GM23338 (cell line): ENCODE data around the gene TTC23. TPM values are rescaled to one million over a fixed set of nuclear protein-coding genes. Genes with fewer than 3 reads are reported as not detected.

Source experiments
- ATAC-seq: fragments of 200-7000 bp; cut with Tn5 transposase; 3 replicates; pipeline ENCODE4 v1.9.1; 2020
- DNase-seq: peaks from one replicate; pipeline ENCODE4 v3.0.0-alpha.2; 2015; ENCODE audit warnings: low spot score
- H2AFZ ChIP-seq: fragments of 200-600 bp; sonication (generic); 2 replicates; pipeline ENCODE4 v1.8.0; 2016; ENCODE audit warnings: antibody characterized with exemption, mild to moderate bottlenecking, moderate library complexity
- H3F3A ChIP-seq: fragments of 200-600 bp; sonication (generic); replicated peaks from 2 replicates; pipeline ENCODE4 v1.8.0; 2017; ENCODE audit warnings: antibody characterized with exemption, mixed run types, low read depth
- H3K27ac ChIP-seq: fragments of 200-600 bp; sonication (generic); 2 replicates; pipeline ENCODE4 v1.6.1; 2016; ENCODE audit warnings: low read depth
- H3K27me3 ChIP-seq: fragments of 200-600 bp; sonication (generic); 2 replicates; pipeline ENCODE4 v1.8.0; 2016; ENCODE audit warnings: mild to moderate bottlenecking, mixed run types, moderate library complexity; ENCODE audit not compliant: insufficient read depth
- H3K36me3 ChIP-seq: fragments of 200-600 bp; sonication (generic); 2 replicates; pipeline ENCODE4 v1.8.0; 2016; ENCODE audit warnings: mild to moderate bottlenecking; ENCODE audit not compliant: insufficient read depth
- H3K4me1 ChIP-seq: fragments of 200-600 bp; sonication (generic); 2 replicates; pipeline ENCODE4 v1.8.0; 2016; ENCODE audit warnings: mild to moderate bottlenecking, moderate library complexity; ENCODE audit not compliant: insufficient read depth
- H3K4me2 ChIP-seq: fragments of 200-600 bp; sonication (generic); 2 replicates; pipeline ENCODE4 v1.7.1; 2017; ENCODE audit warnings: mixed run types
- H3K4me3 ChIP-seq: fragments of 200-600 bp; sonication (generic); 2 replicates; pipeline ENCODE4 v1.6.1; 2016; ENCODE audit warnings: mixed run types
- H3K79me2 ChIP-seq: fragments of 200-600 bp; sonication (generic); replicated peaks from 2 replicates; pipeline ENCODE4 v1.8.0; 2017; ENCODE audit warnings: mild to moderate bottlenecking; ENCODE audit not compliant: insufficient read depth
- H3K9me2 ChIP-seq: fragments of 200-600 bp; sonication (generic); 2 replicates; pipeline ENCODE4 v1.8.0; 2017; ENCODE audit not compliant: insufficient read depth
- H4K20me1 ChIP-seq: fragments of 200-600 bp; sonication (generic); replicated peaks from 2 replicates; pipeline ENCODE4 v1.8.0; 2017; ENCODE audit warnings: mild to moderate bottlenecking; ENCODE audit not compliant: insufficient read depth
- H3K27ac Mint-ChIP-seq: 2 replicates; pipeline ENCODE4 v1.8.0; 2020; ENCODE audit warnings: inconsistent platforms, mild to moderate bottlenecking, moderate library complexity, mixed read lengths
- H3K27me3 Mint-ChIP-seq: 3 replicates; pipeline ENCODE4 v1.8.0; 2022; ENCODE audit warnings: low read depth, mild to moderate bottlenecking, moderate library complexity, mixed read lengths, inconsistent platforms; ENCODE audit not compliant: insufficient read depth, poor library complexity
- H3K36me3 Mint-ChIP-seq: 3 replicates; pipeline ENCODE4 v1.8.0; 2021; ENCODE audit warnings: low read depth, mild to moderate bottlenecking, inconsistent platforms, moderate library complexity, mixed read lengths
- H3K4me1 Mint-ChIP-seq: 3 replicates; pipeline ENCODE4 v1.8.0; 2020; ENCODE audit warnings: mild to moderate bottlenecking, inconsistent platforms, mixed read lengths
- H3K4me3 Mint-ChIP-seq: 3 replicates; pipeline ENCODE4 v1.8.0; 2021; ENCODE audit warnings: moderate library complexity, mild to moderate bottlenecking, inconsistent platforms, mixed read lengths
- H3K9me3 Mint-ChIP-seq: 3 replicates; pipeline ENCODE4 v1.8.0; 2020; ENCODE audit warnings: moderate library complexity, mild to moderate bottlenecking, inconsistent platforms, mixed read lengths
- CREB1 ChIP-seq: fragments of 250-450 bp; sonication (Bioruptor Pico); IDR thresholded peaks from 2 replicates; pipeline ENCODE4 v1.5.0; 2020; ENCODE audit warnings: low read depth, mild to moderate bottlenecking, moderate library complexity
- EZH2 ChIP-seq: fragments of 200-600 bp; sonication (generic); IDR thresholded peaks from one replicate; pipeline ENCODE4 v1.8.0; 2017; ENCODE audit warnings: antibody characterized with exemption, mild to moderate bottlenecking, low read depth; ENCODE audit not compliant: unreplicated experiment
- EZH2phosphoT487 ChIP-seq: fragments of 200-600 bp; sonication (generic); IDR thresholded peaks from one replicate; pipeline ENCODE4 v1.8.1; 2018; ENCODE audit warnings: antibody characterized with exemption; ENCODE audit not compliant: unreplicated experiment
- JUNB ChIP-seq: IDR thresholded peaks from one replicate; pipeline ENCODE4 v1.6.1; 2016; ENCODE audit warnings: antibody characterized with exemption; ENCODE audit not compliant: unreplicated experiment
- NANOG ChIP-seq: IDR thresholded peaks from 2 replicates; pipeline ENCODE4 v1.6.1; 2016; ENCODE audit warnings: antibody characterized with exemption, borderline replicate concordance
- POLR2AphosphoS5 ChIP-seq: IDR thresholded peaks from 2 replicates; pipeline ENCODE4 v1.6.1; 2016; ENCODE audit warnings: antibody characterized with exemption, low read depth
- STAT1 ChIP-seq: IDR thresholded peaks from one replicate; pipeline ENCODE4 v1.6.1; 2016; ENCODE audit warnings: antibody characterized with exemption; ENCODE audit not compliant: unreplicated experiment
- ZNF114 ChIP-seq: fragments of 250-450 bp; sonication (Bioruptor Pico); IDR thresholded peaks from 2 replicates; pipeline ENCODE4 v1.5.0; 2020; ENCODE audit warnings: mild to moderate bottlenecking, moderate library complexity
- ZNF331 ChIP-seq: fragments of 250-450 bp; sonication (Bioruptor Pico); IDR thresholded peaks from 2 replicates; pipeline ENCODE4 v1.5.0; 2020; ENCODE audit warnings: low read depth, mild to moderate bottlenecking, moderate library complexity
- polyA plus RNA-seq: library from polyadenylated mRNA; unstranded; fragments of >200 nt; fragmentation: Nextera tagmentation; extraction: Ambion mirVana; gene quantifications from 2 replicates; pipeline ENCODE4 v1.2.1, GENCODE V29; 2016
- total RNA-seq: library from RNA; depleted of rRNA; stranded (reverse); fragments of >200 nt; shearing (Covaris generic); gene quantifications from 2 replicates; pipeline ENCODE4 v1.2.3, GENCODE V29; 2014
- TF ChIP-seq, protein P1 (sequence below): IDR thresholded peaks from 2 replicates; pipeline ENCODE4 v1.6.1; 2016; ENCODE audit warnings: antibody characterized with exemption
- TF ChIP-seq, protein P2 (sequence below): fragments of 250-450 bp; sonication (Bioruptor Pico); IDR thresholded peaks from 2 replicates; pipeline ENCODE4 v1.5.0; 2020; ENCODE audit warnings: mild to moderate bottlenecking, moderate library complexity
- TF ChIP-seq, protein P3 (sequence below), 2 experiments: fragments of 200-600 bp in 1 of 2; sonication (generic) in 1 of 2; conservative IDR thresholded peaks; 2 replicates each; pipeline versions ENCODE4 v1.5.1 to v1.6.1; 2016 to 2017; ENCODE audit warnings: antibody characterized with exemption in 2 of 2, low read depth in 2 of 2, mild to moderate bottlenecking in 2 of 2, moderate library complexity in 1 of 2
- TF ChIP-seq, protein P4 (sequence below): IDR thresholded peaks from one replicate; pipeline ENCODE4 v1.6.1; 2018; ENCODE audit warnings: antibody characterized with exemption; ENCODE audit not compliant: unreplicated experiment

The TTC23 gene
- total and polyA plus RNA-seq, 2 experiments from 2014 or later = 6.3 to 25.2 TPM

DNA sequence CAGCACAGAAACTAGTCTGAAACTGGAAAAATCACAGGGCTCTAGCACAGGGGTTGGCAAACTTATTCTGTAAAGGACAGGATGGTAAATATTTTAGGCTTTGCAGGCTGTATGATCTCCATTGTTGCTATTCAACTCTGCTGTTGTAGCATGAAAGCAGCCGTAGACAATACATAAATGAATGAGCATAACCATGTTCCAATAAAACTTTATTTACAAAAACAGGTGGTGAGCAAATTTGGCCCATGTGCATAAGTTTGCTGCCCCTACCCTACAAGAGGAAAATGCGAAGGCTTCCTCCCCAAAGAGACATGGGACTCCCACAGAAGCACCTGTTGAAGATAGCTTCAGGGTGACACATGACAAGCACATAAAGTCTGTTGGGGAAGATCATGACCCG, 85.3 kb downstream of the TTC23 start:
- Mint-ChIP-seq H3K27ac (no peak overlapping the region), H3K27me3 (no peaks in the 10 kb centered on the region), H3K4me1 (no peaks in the 10 kb centered on the region), H3K9me3 (no peaks in the 10 kb centered on the region), H3K36me3 (no peaks in the 10 kb centered on the region; the same call in 1 of the 3 replicates), H3K4me3 (no peak overlapping the region)
- Histone ChIP-seq H3K9me2 (no peaks in the 10 kb centered on the region), H4K20me1 (no peaks in the 10 kb centered on the region), H3K27me3 (no peaks in the 10 kb centered on the region), H3K4me2 (no peak overlapping the region), H3K4me1 (no peaks in the 10 kb centered on the region), H3K27ac (no peak overlapping the region), H3F3A (no peaks in the 10 kb centered on the region), H3K36me3 (no peaks in the 10 kb centered on the region), H2AFZ (no peak overlapping the region), H3K4me3 (no peak overlapping the region), H3K79me2 (no peaks in the 10 kb centered on the region)
- DNase-seq (no peak), ATAC-seq (no peak)
- TF ChIP-seq ZNF331 (CRISPR knock-in tag) (no peak), JUNB (no peak), ZNF114 (CRISPR knock-in tag) (no peak), NANOG (no peak), EZH2 (no peak), STAT1 (no peak), CREB1 (no peak), POLR2AphosphoS5 (no peak), EZH2phosphoT487 (no peak)
- TF ChIP-seq, protein P1, sequence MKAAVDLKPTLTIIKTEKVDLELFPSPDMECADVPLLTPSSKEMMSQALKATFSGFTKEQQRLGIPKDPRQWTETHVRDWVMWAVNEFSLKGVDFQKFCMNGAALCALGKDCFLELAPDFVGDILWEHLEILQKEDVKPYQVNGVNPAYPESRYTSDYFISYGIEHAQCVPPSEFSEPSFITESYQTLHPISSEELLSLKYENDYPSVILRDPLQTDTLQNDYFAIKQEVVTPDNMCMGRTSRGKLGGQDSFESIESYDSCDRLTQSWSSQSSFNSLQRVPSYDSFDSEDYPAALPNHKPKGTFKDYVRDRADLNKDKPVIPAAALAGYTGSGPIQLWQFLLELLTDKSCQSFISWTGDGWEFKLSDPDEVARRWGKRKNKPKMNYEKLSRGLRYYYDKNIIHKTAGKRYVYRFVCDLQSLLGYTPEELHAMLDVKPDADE = no peak
- TF ChIP-seq, protein P2, sequence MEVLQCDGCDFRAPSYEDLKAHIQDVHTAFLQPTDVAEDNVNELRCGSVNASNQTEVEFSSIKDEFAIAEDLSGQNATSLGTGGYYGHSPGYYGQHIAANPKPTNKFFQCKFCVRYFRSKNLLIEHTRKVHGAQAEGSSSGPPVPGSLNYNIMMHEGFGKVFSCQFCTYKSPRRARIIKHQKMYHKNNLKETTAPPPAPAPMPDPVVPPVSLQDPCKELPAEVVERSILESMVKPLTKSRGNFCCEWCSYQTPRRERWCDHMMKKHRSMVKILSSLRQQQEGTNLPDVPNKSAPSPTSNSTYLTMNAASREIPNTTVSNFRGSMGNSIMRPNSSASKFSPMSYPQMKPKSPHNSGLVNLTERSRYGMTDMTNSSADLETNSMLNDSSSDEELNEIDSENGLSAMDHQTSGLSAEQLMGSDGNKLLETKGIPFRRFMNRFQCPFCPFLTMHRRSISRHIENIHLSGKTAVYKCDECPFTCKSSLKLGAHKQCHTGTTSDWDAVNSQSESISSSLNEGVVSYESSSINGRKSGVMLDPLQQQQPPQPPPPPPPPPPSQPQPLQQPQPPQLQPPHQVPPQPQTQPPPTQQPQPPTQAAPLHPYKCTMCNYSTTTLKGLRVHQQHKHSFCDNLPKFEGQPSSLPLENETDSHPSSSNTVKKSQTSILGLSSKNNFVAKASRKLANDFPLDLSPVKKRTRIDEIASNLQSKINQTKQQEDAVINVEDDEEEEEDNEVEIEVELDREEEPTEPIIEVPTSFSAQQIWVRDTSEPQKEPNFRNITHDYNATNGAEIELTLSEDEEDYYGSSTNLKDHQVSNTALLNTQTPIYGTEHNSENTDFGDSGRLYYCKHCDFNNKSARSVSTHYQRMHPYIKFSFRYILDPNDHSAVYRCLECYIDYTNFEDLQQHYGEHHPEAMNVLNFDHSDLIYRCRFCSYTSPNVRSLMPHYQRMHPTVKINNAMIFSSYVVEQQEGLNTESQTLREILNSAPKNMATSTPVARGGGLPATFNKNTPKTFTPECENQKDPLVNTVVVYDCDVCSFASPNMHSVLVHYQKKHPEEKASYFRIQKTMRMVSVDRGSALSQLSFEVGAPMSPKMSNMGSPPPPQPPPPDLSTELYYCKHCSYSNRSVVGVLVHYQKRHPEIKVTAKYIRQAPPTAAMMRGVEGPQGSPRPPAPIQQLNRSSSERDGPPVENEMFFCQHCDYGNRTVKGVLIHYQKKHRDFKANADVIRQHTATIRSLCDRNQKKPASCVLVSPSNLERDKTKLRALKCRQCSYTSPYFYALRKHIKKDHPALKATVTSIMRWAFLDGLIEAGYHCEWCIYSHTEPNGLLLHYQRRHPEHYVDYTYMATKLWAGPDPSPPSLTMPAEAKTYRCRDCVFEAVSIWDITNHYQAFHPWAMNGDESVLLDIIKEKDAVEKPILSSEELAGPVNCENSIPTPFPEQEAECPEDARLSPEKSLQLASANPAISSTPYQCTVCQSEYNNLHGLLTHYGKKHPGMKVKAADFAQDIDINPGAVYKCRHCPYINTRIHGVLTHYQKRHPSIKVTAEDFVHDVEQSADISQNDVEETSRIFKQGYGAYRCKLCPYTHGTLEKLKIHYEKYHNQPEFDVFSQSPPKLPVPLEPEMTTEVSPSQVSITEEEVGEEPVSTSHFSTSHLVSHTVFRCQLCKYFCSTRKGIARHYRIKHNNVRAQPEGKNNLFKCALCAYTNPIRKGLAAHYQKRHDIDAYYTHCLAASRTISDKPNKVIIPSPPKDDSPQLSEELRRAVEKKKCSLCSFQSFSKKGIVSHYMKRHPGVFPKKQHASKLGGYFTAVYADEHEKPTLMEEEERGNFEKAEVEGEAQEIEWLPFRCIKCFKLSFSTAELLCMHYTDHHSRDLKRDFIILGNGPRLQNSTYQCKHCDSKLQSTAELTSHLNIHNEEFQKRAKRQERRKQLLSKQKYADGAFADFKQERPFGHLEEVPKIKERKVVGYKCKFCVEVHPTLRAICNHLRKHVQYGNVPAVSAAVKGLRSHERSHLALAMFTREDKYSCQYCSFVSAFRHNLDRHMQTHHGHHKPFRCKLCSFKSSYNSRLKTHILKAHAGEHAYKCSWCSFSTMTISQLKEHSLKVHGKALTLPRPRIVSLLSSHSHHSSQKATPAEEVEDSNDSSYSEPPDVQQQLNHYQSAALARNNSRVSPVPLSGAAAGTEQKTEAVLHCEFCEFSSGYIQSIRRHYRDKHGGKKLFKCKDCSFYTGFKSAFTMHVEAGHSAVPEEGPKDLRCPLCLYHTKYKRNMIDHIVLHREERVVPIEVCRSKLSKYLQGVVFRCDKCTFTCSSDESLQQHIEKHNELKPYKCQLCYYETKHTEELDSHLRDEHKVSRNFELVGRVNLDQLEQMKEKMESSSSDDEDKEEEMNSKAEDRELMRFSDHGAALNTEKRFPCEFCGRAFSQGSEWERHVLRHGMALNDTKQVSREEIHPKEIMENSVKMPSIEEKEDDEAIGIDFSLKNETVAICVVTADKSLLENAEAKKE (CRISPR knock-in tag) = no peak
- TF ChIP-seq, protein P3, sequence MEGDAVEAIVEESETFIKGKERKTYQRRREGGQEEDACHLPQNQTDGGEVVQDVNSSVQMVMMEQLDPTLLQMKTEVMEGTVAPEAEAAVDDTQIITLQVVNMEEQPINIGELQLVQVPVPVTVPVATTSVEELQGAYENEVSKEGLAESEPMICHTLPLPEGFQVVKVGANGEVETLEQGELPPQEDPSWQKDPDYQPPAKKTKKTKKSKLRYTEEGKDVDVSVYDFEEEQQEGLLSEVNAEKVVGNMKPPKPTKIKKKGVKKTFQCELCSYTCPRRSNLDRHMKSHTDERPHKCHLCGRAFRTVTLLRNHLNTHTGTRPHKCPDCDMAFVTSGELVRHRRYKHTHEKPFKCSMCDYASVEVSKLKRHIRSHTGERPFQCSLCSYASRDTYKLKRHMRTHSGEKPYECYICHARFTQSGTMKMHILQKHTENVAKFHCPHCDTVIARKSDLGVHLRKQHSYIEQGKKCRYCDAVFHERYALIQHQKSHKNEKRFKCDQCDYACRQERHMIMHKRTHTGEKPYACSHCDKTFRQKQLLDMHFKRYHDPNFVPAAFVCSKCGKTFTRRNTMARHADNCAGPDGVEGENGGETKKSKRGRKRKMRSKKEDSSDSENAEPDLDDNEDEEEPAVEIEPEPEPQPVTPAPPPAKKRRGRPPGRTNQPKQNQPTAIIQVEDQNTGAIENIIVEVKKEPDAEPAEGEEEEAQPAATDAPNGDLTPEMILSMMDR (conservative IDR thresholded peaks at IDR 0.05; ENCODE audit: low read depth in 2 of 2) = no peak
- TF ChIP-seq, protein P4, sequence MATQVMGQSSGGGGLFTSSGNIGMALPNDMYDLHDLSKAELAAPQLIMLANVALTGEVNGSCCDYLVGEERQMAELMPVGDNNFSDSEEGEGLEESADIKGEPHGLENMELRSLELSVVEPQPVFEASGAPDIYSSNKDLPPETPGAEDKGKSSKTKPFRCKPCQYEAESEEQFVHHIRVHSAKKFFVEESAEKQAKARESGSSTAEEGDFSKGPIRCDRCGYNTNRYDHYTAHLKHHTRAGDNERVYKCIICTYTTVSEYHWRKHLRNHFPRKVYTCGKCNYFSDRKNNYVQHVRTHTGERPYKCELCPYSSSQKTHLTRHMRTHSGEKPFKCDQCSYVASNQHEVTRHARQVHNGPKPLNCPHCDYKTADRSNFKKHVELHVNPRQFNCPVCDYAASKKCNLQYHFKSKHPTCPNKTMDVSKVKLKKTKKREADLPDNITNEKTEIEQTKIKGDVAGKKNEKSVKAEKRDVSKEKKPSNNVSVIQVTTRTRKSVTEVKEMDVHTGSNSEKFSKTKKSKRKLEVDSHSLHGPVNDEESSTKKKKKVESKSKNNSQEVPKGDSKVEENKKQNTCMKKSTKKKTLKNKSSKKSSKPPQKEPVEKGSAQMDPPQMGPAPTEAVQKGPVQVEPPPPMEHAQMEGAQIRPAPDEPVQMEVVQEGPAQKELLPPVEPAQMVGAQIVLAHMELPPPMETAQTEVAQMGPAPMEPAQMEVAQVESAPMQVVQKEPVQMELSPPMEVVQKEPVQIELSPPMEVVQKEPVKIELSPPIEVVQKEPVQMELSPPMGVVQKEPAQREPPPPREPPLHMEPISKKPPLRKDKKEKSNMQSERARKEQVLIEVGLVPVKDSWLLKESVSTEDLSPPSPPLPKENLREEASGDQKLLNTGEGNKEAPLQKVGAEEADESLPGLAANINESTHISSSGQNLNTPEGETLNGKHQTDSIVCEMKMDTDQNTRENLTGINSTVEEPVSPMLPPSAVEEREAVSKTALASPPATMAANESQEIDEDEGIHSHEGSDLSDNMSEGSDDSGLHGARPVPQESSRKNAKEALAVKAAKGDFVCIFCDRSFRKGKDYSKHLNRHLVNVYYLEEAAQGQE = no peak
